ENCODE measurements around the gene XPNPEP3.

Gene XPNPEP3

GRCh38 chr22:40966726-40967085 lies 109.8 kb downstream of the XPNPEP3 start:
- H3K9ac ChIP-seq, result no peak overlapping the region
- H3K27me3 ChIP-seq (ENCODE audit: insufficient read depth, low read depth), result no peaks in the 10 kb centered on the region
- H2AFZ ChIP-seq (ENCODE audit: low read depth), result no peak overlapping the region
- H3K4me3 ChIP-seq (IDR thresholded peaks at IDR 0.05; ENCODE audit: insufficient read depth, low read depth, low read length), result no peak overlapping the region
- H3K27ac ChIP-seq, result no peak overlapping the region
- peaks cover 14% of the 10 kb centered on the region for H3K4me1 ChIP-seq (ENCODE audit: low read depth, poor library complexity, severe bottlenecking)
- no peak for TF ChIP-seq CTCF (conservative IDR thresholded peaks at IDR 0.05; ENCODE audit: low read depth, low read length)
- H4K20me1 ChIP-seq (ENCODE audit: insufficient read depth), result no peaks in the 10 kb centered on the region
- H3K4me2 ChIP-seq, result no peak overlapping the region
- no peaks in the 10 kb centered on the region; the same call in 1 of the 2 replicates for H3K36me3 ChIP-seq (ENCODE audit: insufficient read depth)
- peaks cover 11% of the 10 kb centered on the region; the same call in 1 of the 2 replicates for H3K79me2 ChIP-seq (ENCODE audit: insufficient read depth, low read depth)

GRCh38 chr22:40967111-40967760 lies 110.3 kb downstream of the XPNPEP3 start:
- Histone ChIP-seq H3K27ac (no peak overlapping the region), H3K4me1 (ENCODE audit: low read depth, poor library complexity, severe bottlenecking) (peaks cover 14% of the 10 kb centered on the region), H2AFZ (ENCODE audit: low read depth) (no peak overlapping the region), H3K27me3 (ENCODE audit: insufficient read depth, low read depth) (no peaks in the 10 kb centered on the region), H3K4me3 (IDR thresholded peaks at IDR 0.05; ENCODE audit: insufficient read depth, low read depth, low read length) (no peak overlapping the region), H3K79me2 (ENCODE audit: insufficient read depth, low read depth) (peaks cover 6% of the 10 kb centered on the region; the same call in 1 of the 2 replicates), H3K4me2 (no peak overlapping the region), H3K36me3 (ENCODE audit: insufficient read depth) (no peaks in the 10 kb centered on the region; the same call in 1 of the 2 replicates), H3K9ac (no peak overlapping the region), H4K20me1 (ENCODE audit: insufficient read depth) (no peaks in the 10 kb centered on the region)
- no peak for TF ChIP-seq CTCF (conservative IDR thresholded peaks at IDR 0.05; ENCODE audit: low read depth, low read length)

- H3K79me2 ChIP-seq (ENCODE audit: insufficient read depth, low read depth), result no peaks in the 10 kb centered on the region
- H3K4me2 ChIP-seq, result no peak overlapping the region
- H3K9ac ChIP-seq, result no peak overlapping the region
- no peak overlapping the region for H3K27ac ChIP-seq
- H4K20me1 ChIP-seq (ENCODE audit: insufficient read depth), result no peaks in the 10 kb centered on the region
- no peaks in the 10 kb centered on the region for H3K4me1 ChIP-seq (ENCODE audit: low read depth, poor library complexity, severe bottlenecking)
- H3K36me3 ChIP-seq (ENCODE audit: insufficient read depth), result no peaks in the 10 kb centered on the region
- H2AFZ ChIP-seq (ENCODE audit: low read depth), result no peak overlapping the region
- no peaks in the 10 kb centered on the region for H3K27me3 ChIP-seq (ENCODE audit: insufficient read depth, low read depth)
- TF ChIP-seq CTCF (conservative IDR thresholded peaks at IDR 0.05; ENCODE audit: low read depth, low read length), result no peak
- H3K4me3 ChIP-seq (IDR thresholded peaks at IDR 0.05; ENCODE audit: insufficient read depth, low read depth, low read length), result no peak overlapping the region
These were observed 115.6 kb downstream of the XPNPEP3 start for GRCh38 chr22:40972587-40972986.

- Histone ChIP-seq H3K4me1 (ENCODE audit: low read depth, poor library complexity, severe bottlenecking) (no peaks in the 10 kb centered on the region), H3K79me2 (ENCODE audit: insufficient read depth, low read depth) (no peaks in the 10 kb centered on the region), H2AFZ (ENCODE audit: low read depth) (no peak overlapping the region)
These were observed 116.2 kb downstream of the XPNPEP3 start for GRCh38 chr22:40973144-40973543.

More at GRCh38 chr22:40973144-40973543, 116.2 kb downstream of the XPNPEP3 start:
- Histone ChIP-seq H3K9ac (no peak overlapping the region), H4K20me1 (ENCODE audit: insufficient read depth) (no peaks in the 10 kb centered on the region), H3K4me3 (IDR thresholded peaks at IDR 0.05; ENCODE audit: insufficient read depth, low read depth, low read length) (no peak overlapping the region), H3K4me2 (no peak overlapping the region), H3K27ac (no peak overlapping the region), H3K36me3 (ENCODE audit: insufficient read depth) (no peaks in the 10 kb centered on the region), H3K27me3 (ENCODE audit: insufficient read depth, low read depth) (no peaks in the 10 kb centered on the region)
- TF ChIP-seq CTCF (conservative IDR thresholded peaks at IDR 0.05; ENCODE audit: low read depth, low read length), result no peak

All from KMS-11 (cell line).